ES-I3 (cell line): Measurements from ENCODE around the gene GALR2.
A peak's percentile ranks its signal among the peaks of the same experiment; 100 is the strongest.

Experiments used
- H3K36me3 ChIP-seq: 2 replicates; pipeline ENCODE4 v1.6.1; 2013; ENCODE audit warnings: mild to moderate bottlenecking, low read length, control low read depth, moderate library complexity; ENCODE audit not compliant: insufficient read depth
- H3K4me1 ChIP-seq: 2 replicates; pipeline ENCODE4 v1.6.1; 2013; ENCODE audit warnings: mild to moderate bottlenecking, control low read depth, low read length; ENCODE audit not compliant: insufficient read depth
- H3K9ac ChIP-seq: 2 replicates; pipeline ENCODE4 v1.6.1; 2013; ENCODE audit warnings: low read depth, mild to moderate bottlenecking, low read length, moderate library complexity
- H3K9me3 ChIP-seq: 2 replicates; pipeline ENCODE4 v1.6.1; 2013; ENCODE audit warnings: mild to moderate bottlenecking, low read length, moderate library complexity; ENCODE audit not compliant: control insufficient read depth, insufficient read depth

GALR2 gene, protein sequence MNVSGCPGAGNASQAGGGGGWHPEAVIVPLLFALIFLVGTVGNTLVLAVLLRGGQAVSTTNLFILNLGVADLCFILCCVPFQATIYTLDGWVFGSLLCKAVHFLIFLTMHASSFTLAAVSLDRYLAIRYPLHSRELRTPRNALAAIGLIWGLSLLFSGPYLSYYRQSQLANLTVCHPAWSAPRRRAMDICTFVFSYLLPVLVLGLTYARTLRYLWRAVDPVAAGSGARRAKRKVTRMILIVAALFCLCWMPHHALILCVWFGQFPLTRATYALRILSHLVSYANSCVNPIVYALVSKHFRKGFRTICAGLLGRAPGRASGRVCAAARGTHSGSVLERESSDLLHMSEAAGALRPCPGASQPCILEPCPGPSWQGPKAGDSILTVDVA

DNA sequence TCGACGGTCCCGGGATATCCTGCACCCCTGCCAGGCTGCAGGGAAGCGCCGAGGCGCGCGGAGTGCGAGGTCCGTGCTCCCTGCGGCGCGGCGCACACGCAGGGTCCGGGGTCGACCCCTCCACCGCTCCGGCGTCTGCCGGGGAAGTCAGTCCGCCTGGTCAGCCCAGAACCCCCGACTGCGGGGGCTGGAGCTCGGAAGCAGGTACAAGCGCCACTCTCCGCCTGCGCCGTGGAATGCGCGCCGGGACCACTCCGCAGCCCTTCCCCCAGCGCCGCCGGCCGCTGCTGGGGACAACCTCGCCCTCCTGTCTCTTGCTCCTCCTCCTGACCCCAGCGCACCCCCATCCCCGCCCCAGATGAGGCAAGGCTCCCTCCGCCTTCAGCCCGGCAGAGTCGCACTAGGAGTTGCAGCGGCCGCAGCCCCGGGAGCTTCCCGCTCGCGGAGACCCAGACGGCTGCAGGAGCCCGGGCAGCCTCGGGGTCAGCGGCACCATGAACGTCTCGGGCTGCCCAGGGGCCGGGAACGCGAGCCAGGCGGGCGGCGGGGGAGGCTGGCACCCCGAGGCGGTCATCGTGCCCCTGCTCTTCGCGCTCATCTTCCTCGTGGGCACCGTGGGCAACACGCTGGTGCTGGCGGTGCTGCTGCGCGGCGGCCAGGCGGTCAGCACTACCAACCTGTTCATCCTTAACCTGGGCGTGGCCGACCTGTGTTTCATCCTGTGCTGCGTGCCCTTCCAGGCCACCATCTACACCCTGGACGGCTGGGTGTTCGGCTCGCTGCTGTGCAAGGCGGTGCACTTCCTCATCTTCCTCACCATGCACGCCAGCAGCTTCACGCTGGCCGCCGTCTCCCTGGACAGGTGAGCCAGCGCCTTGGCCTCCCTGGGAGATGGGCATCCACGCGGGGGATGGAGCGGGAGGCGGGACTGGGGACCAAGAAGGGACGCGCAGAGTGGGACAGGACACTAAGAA, at the start of gene GALR2:
GALR2 (plus strand) TSS at position 392 of the 974 bp plus-strand sequence; CDS start at position 495, 103 bp downstream.
- Histone ChIP-seq H3K36me3 (no peaks in the 10 kb centered on the region), H3K9me3 (no peaks in the 10 kb centered on the region), H3K9ac (peak within 1 kb of the TSS; percentile 30; the same call in 1 of the 2 replicates), H3K4me1 (peaks cover 10% of the 10 kb centered on the region)

DNA sequence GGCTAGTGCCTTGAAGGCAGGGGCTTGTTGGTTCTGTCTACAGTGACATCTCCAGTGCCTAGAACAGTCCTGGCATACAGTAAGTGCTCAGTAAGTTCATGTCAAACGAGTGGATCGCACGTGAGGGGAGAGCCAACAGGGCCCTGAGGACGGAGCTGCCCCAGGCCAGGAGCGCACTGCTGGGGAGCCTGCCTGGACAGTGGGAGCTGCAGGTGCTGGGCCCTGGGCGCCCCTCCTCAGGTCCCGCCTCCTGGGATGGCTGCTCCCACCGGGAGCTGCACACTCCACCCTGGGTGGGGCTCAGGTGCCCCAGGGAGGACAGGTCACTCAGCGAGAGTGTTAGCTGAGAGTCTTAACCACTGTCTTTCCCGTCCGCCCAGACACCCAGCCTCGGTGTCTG, 49.3 kb upstream of the GALR2 start:
- Histone ChIP-seq H3K36me3 (no peaks in the 10 kb centered on the region), H3K4me1 (peaks cover 13% of the 10 kb centered on the region), H3K9me3 (no peaks in the 10 kb centered on the region), H3K9ac (no peak overlapping the region)

DNA sequence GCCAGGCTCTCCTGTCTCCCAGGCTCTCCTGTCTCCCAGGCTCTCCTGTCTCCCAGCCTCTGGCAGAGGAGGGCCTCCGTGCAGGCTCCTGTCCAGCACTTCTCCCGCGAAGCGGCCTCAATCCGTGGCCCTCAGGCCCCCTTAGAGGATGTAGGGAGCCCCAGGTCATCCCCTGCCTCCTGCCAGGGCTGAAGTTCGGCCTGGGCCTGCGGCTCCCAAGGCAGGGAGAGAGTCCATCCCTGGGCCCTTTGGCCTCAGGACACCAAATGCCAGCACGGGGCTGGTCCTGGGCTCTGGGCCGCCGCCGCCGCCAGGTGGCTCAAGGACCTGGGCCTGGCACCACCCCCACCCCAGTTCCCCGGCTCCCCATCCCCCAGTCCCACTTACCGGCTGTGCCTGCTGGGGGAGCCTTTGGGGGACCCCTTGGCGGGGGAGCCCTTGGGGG, 47.8 kb upstream of the GALR2 start:
- Histone ChIP-seq H3K4me1 (peaks cover 13% of the 10 kb centered on the region), H3K36me3 (no peaks in the 10 kb centered on the region), H3K9me3 (no peaks in the 10 kb centered on the region), H3K9ac (no peak overlapping the region)

DNA sequence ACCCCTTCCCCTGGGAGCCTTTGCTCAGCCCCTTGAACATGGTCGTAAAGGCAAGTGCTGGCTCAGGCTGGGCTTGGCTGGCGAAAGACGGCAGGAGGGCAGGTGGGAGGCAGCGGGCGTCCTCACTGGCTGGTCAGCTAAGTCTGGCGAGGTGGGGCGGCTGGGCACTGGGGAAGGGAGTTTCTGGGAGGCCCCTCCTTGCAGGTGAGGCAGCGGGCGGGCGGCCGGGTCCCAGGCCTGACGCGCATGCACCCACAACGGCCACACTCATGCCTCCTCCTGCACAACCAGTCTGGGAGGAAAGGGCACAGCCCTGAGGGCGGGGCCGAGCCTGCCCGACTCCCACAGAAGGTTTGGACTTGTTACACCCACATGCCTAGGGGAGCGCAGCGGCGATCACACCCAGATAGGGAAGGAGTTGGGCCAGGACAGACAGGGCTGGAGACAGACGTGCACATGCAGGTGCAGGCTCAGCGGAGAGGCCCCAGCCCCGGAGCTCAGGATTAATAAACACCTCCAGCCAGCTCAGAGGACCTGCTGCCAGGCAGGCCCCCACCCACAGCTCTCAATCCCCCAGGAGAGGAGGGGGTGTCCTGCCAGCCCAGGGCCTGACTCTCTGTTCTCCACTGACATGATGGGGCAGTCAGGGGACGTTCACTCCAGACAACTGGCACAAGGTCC, 47.3 kb upstream of the GALR2 start, which contains the start of gene EVPL:
EVPL (minus strand) TSS at position 148 of the 681 bp plus-strand sequence; CDS start at position 40, 108 bp downstream.
- no peaks in the 10 kb centered on the region for H3K9me3 ChIP-seq
- H3K9ac ChIP-seq = no peak within 1 kb of the TSS
- no peaks in the 10 kb centered on the region for H3K36me3 ChIP-seq
- H3K4me1 ChIP-seq = peaks cover 13% of the 10 kb centered on the region

DNA sequence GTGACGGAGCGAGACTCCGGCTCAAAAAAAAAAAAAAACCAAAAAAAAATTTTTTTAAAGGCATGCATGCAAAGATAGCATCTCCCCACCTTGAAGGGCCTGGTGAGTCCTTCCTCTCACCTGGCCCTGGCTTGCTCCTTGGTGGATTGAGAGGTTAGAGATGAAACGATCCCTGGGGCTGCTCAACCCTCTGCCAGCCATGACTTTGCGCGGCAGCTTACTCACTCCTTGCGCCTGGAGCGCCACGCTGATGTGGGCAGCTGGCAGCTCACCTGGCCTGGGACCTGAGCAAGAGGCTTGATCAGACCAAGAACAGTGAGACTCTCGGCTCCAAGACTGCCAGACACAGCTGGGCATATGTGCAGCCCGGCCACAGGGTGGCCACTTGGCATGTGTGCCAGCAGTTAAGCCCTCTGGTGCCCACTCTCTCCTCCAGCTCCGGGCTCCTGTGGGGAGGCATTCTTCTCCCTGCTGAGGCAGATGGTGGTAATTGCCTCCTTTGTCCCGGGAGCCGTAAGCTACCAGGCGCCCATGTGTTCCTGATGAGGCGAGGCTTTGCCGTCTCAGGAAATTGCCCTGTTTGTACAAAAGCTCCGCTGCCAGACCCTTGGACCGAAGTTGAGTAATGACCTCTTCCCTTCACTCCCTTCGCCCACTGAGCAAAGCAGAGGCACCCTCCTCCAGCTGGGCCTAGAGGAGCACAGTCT, 42.4 kb upstream of the GALR2 start:
- Histone ChIP-seq H3K9ac (no peak overlapping the region), H3K4me1 (peaks cover 13% of the 10 kb centered on the region), H3K9me3 (no peaks in the 10 kb centered on the region), H3K36me3 (no peaks in the 10 kb centered on the region)

DNA sequence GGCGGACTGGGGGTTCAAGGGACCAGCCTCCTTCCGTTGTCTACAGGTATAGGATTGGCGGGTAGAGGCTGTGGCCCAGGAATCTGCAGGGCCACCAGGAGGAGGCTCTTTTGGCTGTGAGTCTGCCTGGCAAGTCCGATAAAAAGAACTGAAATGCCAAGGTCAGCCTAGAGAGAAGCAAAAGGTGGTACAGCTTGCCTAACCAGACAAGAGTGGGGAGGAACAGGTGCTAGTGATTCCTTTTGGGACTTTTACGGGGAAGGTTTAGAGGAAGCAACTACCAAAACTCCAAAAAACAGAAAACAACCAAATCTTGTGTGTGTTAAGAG, 41.8 kb upstream of the GALR2 start:
- no peak overlapping the region for H3K9ac ChIP-seq
- H3K36me3 ChIP-seq = no peaks in the 10 kb centered on the region
- peaks cover 13% of the 10 kb centered on the region for H3K4me1 ChIP-seq
- H3K9me3 ChIP-seq = no peaks in the 10 kb centered on the region

DNA sequence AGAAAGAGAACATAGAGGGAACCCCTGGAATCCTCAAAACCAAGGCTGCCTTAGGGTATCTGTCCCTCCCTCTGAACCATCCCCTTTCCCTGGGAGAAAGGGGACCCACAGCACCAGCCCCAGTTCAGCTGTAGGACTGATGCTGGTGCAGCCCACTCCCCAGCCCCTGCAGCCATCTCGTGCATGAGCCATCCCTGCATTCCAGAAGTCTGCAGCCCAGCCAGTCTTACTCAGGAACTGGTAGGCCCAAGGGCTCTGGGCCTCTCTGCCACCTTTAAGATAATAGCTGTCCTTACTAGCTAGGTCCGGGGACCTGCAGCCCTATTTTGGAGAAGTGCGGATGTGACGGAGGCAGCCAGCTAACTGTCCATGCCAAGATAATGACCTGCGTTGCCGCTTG, 41.4 kb upstream of the GALR2 start:
- Histone ChIP-seq H3K9me3 (no peaks in the 10 kb centered on the region), H3K4me1 (peaks cover 13% of the 10 kb centered on the region), H3K36me3 (peaks cover 2% of the 10 kb centered on the region; the same call in 1 of the 2 replicates), H3K9ac (no peak overlapping the region)

DNA sequence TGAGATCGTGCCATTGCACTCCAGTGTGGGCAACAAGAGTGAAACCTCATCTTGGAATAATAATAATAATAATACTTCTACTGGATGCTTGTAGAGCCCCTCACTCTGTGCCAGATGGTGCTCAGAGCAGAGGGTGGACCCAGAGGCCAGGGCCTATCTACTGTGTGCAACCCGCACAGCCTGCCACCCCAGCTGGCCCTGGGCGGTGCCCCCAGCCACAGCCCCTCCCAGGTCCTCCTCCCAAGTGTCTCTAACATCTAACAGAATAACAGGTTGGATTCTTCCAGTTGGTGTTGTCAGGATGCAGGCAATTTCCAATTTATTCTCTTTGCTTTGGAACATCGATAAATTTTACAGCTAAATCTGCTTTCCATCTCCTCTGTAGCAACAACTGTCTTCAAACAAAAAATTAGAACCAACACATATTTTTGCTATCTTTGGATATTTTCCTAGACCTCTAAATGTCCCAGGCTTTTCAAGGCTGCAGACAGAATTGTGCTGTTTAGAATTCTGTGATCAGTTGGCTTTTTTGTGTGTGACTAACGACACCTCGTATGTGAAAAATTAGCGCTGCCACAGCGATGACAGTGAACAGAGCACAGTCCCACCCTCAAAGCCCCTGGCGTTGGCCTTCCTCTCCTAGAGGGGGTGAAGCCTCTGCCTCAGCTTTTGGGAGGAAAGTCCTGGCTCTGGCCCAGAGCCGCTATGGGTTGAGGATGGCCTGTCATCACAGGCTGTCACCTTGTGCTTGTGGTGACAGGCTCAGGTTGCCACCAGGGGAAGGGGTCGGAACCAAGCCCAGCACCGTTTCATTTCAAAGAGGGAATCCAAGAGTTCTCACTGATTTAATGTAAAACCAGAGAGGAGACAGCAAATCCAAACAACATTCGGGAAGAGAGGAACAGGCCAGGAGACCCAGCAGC, 39.9 kb upstream of the GALR2 start:
- H3K9ac ChIP-seq = no peak overlapping the region
- no peaks in the 10 kb centered on the region for H3K9me3 ChIP-seq
- H3K36me3 ChIP-seq = peaks cover 16% of the 10 kb centered on the region; the same call in 1 of the 2 replicates
- H3K4me1 ChIP-seq = peaks cover 3% of the 10 kb centered on the region; the same call in 1 of the 2 replicates

DNA sequence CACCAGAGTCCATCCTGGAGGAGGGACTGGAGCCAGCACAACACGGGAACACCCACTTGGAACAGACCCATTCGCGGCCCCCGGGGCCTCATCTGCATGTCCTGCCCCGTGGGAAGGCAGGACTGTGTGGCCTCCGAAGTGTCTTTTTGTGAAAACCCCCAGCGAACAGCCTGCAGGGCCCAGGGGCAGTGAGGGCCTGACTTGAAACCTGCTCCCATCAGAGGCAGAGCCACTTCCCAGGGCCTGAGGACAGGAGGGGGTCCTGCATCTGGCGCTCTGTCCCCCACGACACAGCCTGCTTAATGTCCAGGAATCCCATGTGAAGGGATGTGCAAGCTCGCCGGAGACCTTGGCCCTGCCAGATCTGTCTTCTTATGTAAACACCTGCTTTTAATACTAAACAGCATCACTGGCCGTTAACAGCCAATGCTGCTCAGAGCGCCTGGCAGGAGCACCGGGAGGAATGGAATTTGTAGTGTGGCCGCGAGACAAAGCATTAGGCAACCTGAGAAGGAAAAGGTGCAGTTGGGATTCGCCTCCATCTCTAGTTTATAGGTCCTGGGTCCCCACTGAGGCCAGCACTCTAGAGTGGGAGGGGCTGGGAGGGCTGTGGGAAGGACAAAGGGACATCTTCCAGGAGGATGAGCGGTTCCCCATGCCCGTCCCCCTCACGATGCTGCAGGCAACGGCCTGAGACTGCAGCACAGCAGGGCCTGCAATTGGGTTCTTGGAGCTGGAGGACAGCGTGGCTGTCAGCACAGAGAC, 37.9 kb upstream of the GALR2 start:
- peaks cover 13% of the 10 kb centered on the region for H3K4me1 ChIP-seq
- no peaks in the 10 kb centered on the region for H3K9me3 ChIP-seq
- H3K9ac ChIP-seq = no peak overlapping the region
- peaks cover 32% of the 10 kb centered on the region for H3K36me3 ChIP-seq

DNA sequence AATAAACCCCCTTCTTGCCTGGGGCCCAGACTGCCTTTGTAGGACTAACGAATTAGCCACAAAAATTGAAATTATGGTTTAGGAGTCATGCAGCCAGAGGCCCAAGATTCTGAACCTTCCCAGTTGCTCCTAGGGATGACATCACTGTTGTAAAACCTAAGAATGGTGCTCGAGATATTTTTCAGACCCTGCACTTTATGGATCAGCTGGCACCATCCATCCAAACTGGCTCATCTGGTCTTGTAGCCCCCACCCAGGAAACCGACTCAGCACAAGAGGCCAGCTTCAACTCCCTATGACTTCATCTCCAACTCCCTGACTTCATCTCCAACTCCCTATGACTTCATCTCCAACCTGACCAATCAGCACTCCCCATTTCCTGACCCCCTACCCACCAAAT, 36.5 kb upstream of the GALR2 start:
- H3K36me3 ChIP-seq = peaks cover 34% of the 10 kb centered on the region
- H3K9ac ChIP-seq = no peak overlapping the region
- H3K4me1 ChIP-seq = peaks cover 13% of the 10 kb centered on the region
- no peaks in the 10 kb centered on the region for H3K9me3 ChIP-seq

DNA sequence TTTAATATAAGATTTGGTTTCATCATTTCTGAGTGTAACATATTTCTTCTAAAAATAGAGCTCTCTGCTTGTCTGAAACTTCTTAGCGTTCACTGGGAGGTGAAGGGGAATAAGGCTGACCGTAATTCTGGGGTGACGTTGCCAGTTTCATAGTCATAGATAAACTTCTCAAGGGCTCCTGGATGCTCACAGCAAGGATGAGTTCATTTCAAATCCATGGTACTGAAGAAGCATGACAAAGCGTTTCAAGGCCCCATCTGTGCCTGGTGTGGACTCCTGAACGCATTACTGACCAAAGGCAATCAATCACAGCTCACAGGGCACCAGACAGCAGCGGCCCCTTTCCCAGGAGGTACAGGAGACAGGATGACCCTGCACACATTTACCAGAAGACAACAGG, 35.5 kb upstream of the GALR2 start:
- Histone ChIP-seq H3K9me3 (no peaks in the 10 kb centered on the region), H3K4me1 (peaks cover 13% of the 10 kb centered on the region), H3K9ac (no peak overlapping the region), H3K36me3 (peaks cover 42% of the 10 kb centered on the region)

DNA sequence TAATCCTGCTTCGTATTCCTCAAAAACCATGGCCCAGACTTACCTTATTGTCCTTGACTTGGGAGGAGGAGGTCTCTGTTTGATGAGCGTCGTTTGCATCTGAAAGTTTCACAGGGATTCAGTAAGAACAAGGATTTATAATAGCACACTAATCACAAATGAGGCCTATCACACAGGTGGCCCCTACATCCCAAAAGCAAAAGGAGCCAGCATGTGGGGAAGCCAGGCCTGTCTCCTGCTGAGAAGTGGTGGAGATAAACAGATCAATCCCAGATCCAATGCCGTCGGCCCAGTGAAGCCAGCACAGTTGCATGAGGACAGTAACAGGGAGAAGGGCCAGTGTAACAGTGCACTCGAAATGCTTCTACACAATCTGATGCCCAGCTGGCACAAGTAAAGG, 34.2 kb upstream of the GALR2 start:
- Histone ChIP-seq H3K36me3 (peaks cover 51% of the 10 kb centered on the region), H3K4me1 (peaks cover 13% of the 10 kb centered on the region), H3K9me3 (no peaks in the 10 kb centered on the region), H3K9ac (no peak overlapping the region)
